ENCODE measurements around the gene OPN3.

Gene OPN3

GRCh38 chr1:241638909-241639622 is 1.1 kb downstream of the OPN3 start:
- DNase-seq (ENCODE audit: low read depth), result no peak
- TF ChIP-seq, protein P1, sequence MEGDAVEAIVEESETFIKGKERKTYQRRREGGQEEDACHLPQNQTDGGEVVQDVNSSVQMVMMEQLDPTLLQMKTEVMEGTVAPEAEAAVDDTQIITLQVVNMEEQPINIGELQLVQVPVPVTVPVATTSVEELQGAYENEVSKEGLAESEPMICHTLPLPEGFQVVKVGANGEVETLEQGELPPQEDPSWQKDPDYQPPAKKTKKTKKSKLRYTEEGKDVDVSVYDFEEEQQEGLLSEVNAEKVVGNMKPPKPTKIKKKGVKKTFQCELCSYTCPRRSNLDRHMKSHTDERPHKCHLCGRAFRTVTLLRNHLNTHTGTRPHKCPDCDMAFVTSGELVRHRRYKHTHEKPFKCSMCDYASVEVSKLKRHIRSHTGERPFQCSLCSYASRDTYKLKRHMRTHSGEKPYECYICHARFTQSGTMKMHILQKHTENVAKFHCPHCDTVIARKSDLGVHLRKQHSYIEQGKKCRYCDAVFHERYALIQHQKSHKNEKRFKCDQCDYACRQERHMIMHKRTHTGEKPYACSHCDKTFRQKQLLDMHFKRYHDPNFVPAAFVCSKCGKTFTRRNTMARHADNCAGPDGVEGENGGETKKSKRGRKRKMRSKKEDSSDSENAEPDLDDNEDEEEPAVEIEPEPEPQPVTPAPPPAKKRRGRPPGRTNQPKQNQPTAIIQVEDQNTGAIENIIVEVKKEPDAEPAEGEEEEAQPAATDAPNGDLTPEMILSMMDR (conservative IDR thresholded peaks at IDR 0.05; ENCODE audit: low read length), result no peak

DNA sequence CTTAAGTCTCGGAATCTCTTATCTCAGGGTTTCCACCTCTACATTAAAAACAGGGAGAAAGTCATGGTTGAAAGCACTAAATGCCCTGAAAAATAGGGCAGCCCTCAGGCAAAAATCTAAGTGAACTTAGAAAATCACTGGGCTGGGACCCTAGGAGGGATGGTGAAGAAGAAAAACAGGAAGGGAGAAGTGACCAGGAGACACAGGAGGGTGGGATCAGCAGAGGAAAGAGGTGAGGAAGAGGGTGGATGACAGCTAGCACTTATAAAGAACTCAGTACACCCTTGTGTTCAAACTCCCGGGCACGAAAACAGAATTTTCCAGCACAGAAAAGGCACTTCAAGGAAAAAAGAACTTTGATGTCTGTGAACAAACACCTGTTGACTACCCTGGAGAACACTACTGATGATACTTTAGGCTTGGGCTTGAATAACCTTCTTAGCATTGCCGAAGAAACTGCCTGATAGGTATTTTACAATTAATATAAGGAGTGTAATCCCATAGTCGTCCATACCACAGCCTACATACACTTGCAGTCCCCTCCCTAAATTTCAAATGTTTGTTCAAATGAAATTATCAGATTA is 2.0 kb downstream of the OPN3 start:
- no peak overlapping the region for H3K4me3 ChIP-seq (ENCODE audit: low read length)
- TF ChIP-seq, protein P1 (conservative IDR thresholded peaks at IDR 0.05; ENCODE audit: low read length), result no peak
- DNase-seq (ENCODE audit: low read depth), result no peak

More at GRCh38 chr1:241638909-241639622, 1.1 kb downstream of the OPN3 start:
- H3K4me3 ChIP-seq (ENCODE audit: low read length), result peak overlapping the region; percentile 97

DNA sequence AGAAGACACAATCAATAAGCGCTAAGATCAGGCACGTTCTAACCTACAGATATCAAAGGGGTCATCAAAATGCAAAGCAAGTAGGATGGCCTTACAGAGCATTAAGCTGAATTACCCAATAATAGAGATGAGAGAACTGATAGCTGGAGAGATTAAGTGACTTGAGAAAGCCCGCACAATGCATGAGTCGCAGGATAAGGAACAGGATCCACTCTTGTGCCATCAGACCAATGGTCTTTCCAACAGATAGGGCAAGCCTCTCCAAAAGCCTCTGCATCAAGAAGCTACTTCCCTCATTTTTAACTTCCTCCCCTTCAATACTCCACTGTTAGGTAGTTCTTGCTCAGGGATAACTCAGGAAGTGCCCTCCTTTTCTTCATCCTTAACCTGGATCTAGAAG is 2.6 kb downstream of the OPN3 start:
- H3K4me3 ChIP-seq (ENCODE audit: low read length), result no peak overlapping the region
- TF ChIP-seq, protein P1 (conservative IDR thresholded peaks at IDR 0.05; ENCODE audit: low read length), result no peak
- DNase-seq (ENCODE audit: low read depth), result no peak

GRCh38 chr1:241637046-241637590 is 3.1 kb downstream of the OPN3 start:
- no peak overlapping the region for H3K4me3 ChIP-seq (ENCODE audit: low read length)
- TF ChIP-seq, protein P1 (conservative IDR thresholded peaks at IDR 0.05; ENCODE audit: low read length), result no peak
- peak; percentile 58 for DNase-seq (ENCODE audit: low read depth)

DNA sequence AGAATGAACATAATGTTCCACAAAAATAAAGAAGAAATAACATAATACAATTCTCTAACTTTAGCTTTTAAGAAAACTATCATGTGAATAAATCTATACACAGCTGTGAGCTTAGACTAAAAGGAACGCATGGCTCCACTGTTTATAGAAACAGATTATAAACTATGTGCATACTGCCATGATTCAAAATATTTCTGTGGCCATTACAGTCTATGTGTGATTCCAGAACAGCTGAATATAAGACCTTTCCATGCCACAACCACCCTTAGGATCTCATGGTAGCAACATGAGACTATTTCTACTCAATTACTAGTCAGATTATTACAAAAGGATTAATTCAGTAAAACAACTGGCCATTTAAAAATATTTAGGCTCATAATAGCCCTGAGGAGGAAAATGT is 3.9 kb downstream of the OPN3 start:
- no peak for DNase-seq (ENCODE audit: low read depth)
- TF ChIP-seq, protein P1 (conservative IDR thresholded peaks at IDR 0.05; ENCODE audit: low read length), result no peak
- H3K4me3 ChIP-seq (ENCODE audit: low read length), result no peak overlapping the region

GRCh38 chr1:241635556-241636152 is 4.5 kb downstream of the OPN3 start:
- TF ChIP-seq, protein P1 (conservative IDR thresholded peaks at IDR 0.05; ENCODE audit: low read length), result no peak
- no peak for DNase-seq (ENCODE audit: low read depth)
- no peak overlapping the region for H3K4me3 ChIP-seq (ENCODE audit: low read length)
